ENCODE measurements around the gene THEM4. TPM values are rescaled to one million over a fixed set of nuclear protein-coding genes. Genes with fewer than 3 reads are reported as not detected.
"Not testable (repeated sequence)": the region's sequence is repeated elsewhere in the genome, so short reads cannot be mapped to it uniquely, and the experiment has no call there.

The THEM4 gene
- total RNA-seq, 1 experiment from 2014 or later, result 11.8 TPM

GRCh38 chr1:151893176-151893924, 16.0 kb downstream of the THEM4 start:
- DNase-seq (ENCODE audit: low read depth), result no peak

DNA sequence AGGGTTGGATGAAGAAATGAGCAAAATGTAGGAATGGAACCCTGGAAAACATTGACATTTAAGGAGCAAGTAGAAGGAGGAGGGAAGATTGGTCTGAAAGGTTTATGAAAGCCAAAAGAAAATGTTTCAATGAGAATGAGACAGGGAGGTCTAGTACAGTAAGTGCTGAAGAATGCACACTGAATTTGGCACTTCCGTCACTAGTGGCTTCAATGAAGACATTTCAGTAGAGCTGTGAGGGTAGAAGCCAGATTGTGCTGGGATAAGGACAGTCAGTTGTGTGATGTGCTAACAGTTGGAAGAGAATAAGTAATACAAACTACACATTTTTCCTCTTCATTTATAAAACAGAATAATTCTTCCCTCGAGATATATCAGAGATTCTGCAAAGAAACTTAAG, 17.1 kb downstream of the THEM4 start:
- no peak for DNase-seq (ENCODE audit: low read depth)

DNA sequence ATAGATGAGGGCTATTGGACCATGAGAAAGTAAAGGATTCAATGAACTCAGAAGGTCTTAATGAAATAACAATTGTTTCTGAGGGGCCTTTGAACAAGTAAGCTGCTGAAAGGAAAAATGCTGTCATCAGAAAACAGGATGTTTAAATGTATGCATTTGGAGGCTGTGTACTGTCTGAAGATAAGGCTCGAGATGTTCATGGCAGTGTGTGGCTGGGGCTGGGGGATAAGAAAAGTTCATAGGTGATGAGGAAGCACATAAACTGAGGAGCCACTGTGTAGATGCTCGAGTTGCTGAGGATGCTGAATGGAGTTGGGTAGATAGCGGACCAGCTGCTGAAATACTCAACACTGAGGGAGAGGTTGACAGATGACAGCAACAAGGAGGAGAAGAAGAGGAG, 17.8 kb downstream of the THEM4 start:
- DNase-seq (ENCODE audit: low read depth), result no peak

DNA sequence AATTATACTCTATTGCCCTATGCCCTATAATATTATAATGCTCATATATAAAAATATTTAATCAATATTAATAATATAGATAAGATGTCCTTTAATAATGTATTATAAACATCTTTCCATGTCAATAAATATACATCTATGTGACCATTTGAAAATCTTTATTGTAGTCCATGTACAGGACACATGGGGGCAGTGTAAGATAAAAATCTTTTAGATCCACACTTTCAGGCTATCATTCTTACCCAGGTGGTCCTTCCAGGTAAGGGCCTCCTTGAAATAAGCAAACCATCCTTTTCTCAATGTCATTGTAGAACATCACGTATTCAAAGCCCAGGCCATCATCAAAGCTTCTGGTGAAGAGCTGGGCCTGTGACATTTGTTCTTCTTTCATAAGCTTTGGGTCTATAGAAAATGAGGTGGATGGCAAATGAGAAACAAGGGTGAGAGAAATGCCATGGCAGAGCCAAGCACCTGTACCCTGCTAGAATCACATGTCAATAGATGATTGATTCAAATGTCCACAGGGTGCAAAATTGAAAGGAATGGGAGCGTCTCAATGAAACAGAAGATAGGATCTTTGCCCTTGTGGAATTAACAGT, 20.2 kb downstream of the THEM4 start:
- DNase-seq (ENCODE audit: low read depth), result no peak

GRCh38 chr1:151887028-151887427, 22.3 kb downstream of the THEM4 start:
- peak; percentile 77 for DNase-seq (ENCODE audit: low read depth)

DNA sequence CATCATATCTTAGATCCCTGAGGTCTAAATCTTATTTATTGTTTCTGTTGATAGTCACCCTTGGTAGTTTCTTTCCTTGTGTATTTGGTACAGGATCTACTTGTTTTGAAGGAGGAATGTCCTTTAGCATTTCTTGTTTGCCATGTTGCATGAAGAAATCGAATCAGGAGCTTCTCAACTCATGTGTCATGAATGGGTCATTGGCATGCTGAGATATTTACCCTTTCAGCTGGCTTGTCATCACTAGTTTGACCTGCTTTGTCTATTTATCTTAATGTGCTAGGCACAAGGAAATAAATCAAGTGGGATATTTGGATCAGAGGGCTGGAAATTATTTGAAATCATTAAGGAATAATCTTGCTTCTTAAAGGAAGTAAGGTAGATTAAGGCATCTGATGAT, 23.8 kb downstream of the THEM4 start:
- no peak for DNase-seq (ENCODE audit: low read depth)

DNA sequence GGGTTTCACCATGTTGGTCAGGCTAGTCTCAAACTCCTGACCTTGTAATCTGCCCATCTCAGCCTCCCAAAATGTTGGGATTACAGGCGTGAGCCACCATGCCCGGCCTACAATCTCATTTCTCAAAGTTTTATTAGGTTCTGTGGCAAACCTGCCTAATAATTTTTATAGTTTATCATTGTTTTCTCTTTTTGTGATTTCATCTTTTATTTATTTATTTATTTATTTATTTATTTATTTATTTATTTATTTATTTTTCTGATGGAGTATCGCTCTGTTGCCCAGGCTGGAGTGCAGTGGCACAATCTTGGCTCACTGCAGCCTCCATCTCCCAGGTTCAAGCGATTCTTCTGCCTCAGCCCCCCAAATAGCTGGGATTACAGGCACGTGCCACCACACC, 24.4 kb downstream of the THEM4 start:
- DNase-seq (ENCODE audit: low read depth), result not testable (repeated sequence)

DNA sequence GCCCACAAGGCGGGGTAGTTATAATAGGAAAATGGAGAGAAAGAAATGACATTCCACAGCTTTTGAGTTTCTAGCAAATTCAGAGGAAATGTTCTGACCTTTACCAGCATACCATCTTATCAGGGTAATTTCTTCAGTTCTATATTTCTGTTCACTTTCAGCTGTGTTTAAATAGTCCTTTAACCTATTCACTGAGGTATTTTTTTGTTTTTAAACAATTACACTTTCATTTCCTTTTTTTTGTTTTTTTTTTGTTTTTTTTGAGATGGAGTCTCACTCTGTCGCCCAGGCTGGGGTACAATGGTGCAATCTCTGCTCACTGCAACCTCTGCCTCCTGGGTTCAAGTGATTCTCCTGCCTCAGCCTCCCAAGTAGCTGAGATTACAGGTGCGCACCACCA, 24.9 kb downstream of the THEM4 start:
- not testable (repeated sequence) for DNase-seq (ENCODE audit: low read depth)

GRCh38 chr1:151883898-151884297, 25.4 kb downstream of the THEM4 start:
- not testable (repeated sequence) for DNase-seq (ENCODE audit: low read depth)

DNA sequence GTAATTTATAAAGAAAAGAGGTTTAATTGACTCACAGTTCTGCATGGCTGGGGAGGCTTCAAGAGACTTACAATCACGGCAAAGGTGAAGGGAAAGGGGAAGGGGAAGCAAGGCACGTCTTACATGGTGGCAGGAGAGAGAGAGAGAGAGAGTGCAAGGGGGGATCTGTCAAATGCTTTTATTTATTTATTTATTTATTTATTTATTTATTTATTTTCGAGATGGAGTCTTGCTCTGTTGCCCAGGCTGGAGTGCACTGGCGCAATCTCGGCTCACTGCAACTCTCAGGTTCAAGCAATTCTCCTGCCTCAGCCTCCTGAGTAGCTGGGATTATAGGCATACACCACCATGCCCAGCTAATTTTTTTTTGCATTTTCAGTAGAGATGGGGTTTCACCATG, 26.4 kb downstream of the THEM4 start:
- DNase-seq (ENCODE audit: low read depth), result not testable (repeated sequence)

DNA sequence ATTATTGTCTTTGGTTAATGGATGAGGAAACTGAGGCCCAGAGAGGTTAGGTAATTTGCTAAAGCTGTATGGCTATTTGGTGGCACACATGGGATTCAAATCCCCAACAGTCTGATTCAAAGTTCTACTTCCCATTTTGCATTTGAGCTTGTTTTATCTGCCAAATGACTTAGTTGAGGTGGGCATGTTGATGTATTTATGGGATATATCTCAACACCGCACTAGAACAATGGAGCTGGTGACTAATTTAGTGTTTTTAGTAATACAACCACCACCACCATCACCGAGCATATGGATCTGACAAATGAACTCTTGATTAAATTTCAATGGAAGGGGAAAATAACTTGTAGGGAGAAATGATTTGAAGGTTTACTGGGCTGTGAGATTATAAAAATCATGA, 26.8 kb downstream of the THEM4 start:
- no peak for DNase-seq (ENCODE audit: low read depth)

- peak; percentile 4 for DNase-seq (ENCODE audit: low read depth)
Observed at GRCh38 chr1:151881479-151881878, 27.8 kb downstream of the THEM4 start.

- DNase-seq (ENCODE audit: low read depth), result no peak
Observed at GRCh38 chr1:151875419-151876097, 33.8 kb downstream of the THEM4 start.

DNA sequence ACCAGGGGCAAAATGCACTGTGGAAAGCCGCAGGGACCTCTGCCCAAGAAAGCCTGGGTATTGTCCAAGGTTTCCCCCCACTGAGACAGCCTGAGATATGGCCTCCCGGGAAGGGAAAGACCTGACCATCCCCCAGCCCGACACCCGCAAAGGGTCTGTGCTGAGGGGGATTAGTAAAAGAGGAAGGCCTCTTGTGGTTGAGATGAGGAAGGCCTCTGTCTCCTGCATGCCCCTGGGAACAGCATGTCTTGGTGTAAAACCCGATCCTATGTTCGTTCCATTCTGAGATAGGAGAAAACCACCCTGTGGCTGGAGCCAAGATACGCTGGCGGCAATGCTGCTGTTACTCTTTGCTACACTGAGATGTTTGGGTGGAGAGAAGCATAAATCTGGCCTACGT, 36.5 kb downstream of the THEM4 start:
- not testable (repeated sequence) for DNase-seq (ENCODE audit: low read depth)

DNA sequence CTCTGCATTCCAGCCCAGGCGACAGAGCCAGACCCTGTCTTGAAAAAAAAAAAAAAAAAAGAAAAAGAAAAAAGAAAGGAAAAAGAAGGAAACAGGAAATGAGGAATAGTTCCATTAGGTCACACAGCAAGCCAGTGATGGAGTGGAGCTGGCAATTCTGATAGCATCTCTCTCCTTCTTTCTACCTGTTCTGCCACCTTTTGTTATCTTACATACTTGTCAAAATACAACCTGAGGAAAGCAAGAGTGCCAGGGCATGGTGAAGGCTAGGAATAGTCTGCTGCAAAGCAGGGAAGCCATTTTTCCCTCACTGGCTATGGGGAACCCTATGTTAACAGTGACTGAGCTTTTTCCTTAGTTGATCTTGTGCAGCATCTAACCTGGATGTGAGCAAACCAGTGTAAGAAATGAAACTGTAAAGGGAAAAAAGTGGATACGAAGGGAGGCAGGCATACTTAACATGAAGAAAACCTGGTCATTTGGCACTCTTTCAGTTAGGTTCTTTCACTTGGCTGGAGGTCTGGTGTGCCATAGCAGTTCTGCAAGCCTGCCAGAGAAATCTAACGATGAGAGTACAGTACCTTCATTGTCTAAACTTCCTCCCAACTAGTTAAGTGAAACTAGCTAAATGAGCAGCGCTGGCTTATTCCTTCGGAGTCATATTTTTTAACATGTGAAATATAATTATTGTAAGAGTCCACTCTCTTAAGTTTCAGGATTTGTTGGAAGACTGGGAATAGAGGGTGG, 37.9 kb downstream of the THEM4 start:
- no peak for DNase-seq (ENCODE audit: low read depth)

DNA sequence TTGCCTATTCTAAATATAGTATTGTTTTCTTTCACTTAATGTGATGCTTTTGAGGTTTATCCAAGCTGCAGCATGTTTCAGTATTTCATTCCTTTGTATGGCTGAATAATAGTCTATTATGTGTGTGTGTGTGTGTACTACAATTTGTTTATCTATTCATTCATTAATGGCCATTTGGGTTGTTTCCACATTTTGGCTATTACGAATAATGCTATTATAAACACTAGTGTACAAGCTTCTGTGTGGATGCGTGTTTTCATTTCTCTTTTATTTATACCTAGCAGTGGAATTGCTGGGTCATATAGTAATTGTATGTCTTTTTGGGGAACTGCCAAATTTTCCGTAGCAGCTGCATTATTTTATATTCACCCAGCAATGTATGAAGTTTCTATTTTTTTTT, 40.8 kb downstream of the THEM4 start:
- no peak for DNase-seq (ENCODE audit: low read depth)

DNA sequence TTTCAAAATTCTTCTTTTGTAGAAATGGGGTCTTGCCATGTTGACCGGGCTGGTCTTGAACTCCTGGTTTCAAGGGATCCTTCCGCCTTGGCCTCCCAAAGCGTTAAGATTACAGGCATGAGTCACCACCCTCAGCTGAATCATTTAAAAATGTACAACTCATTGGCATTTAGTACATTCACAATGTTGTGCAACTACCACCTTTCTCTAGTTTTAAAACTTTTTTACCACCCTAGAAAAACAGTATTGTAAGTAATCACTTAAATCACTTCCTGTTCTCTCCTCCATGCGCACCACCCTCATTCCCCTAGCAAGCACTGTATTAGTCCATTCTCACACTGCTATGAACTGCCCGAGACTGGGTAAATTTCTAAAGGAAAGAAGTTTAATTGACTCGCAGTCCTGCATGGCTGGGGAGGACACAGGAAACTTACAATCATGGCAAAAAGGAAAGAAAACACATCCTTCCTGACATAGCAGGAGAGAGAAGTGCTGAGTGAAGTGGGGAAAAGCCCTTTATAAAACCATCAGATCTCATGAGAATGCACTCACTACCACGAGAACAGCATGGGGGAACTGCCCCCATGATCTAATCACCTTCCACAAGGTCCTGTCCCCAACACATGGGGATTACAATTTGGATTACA, 41.4 kb downstream of the THEM4 start:
- peak; percentile 79 for DNase-seq (ENCODE audit: low read depth)

- no peak for DNase-seq (ENCODE audit: low read depth)
Observed at GRCh38 chr1:151867321-151867720, 42.0 kb downstream of the THEM4 start.

DNA sequence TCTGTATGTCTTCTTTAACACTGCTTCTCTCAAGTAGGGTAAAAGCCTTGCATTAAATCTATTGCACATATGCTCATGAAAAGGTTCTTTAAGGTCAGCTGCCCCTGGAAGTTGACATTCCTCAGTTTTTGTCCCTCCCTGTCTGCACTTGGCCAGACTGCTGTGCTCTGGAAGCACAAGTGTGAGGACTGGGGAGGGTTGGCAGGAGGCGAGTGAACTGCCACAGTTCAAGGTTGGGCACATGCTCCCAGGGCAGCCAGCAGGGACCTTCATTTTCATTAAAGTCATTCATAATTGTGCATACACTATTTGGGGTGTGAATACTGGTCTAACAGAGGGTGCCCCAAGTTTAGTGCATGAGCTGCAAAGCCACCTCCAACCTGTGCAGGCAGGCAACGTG, 44.9 kb downstream of the THEM4 start:
- no peak for DNase-seq (ENCODE audit: low read depth)

DNA sequence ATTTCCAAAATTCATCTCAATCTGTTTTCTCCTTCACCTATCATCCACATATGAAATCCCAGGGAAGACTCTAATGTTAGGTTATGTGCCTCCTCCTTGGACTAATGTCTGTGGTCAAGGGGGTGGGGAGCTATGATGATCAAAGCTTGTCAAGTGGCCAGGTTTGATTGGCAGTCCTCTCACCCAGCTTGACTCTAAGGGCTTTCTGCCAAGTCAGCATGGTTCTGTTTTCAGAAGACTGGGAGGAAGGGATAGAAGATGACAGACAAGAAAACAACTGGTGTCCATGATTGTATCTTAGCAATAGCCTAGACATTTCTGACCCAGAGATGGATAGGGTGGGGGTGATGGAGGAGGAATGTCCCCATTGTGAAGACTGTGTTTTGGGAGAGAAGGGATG, 46.7 kb downstream of the THEM4 start:
- DNase-seq (ENCODE audit: low read depth), result no peak

- DNase-seq (ENCODE audit: low read depth), result no peak
Observed at GRCh38 chr1:151860504-151861187, 48.7 kb downstream of the THEM4 start.
